Nephron (organoid): ENCODE measurements around the gene FEM1C.

ENCODE experiments used
- H3K27ac Mint-ChIP-seq, 3 experiments: 2 replicates each; pipeline ENCODE4 v1.8.0; 2020; ENCODE audit warnings: mixed read lengths in 3 of 3, mild to moderate bottlenecking in 2 of 3, moderate library complexity in 1 of 3
- H3K27me3 Mint-ChIP-seq: 2 replicates; pipeline ENCODE4 v1.8.0; 2021; ENCODE audit warnings: low read depth, mild to moderate bottlenecking, moderate library complexity, mixed read lengths
- H3K36me3 Mint-ChIP-seq: 2 replicates; pipeline ENCODE4 v1.8.0; 2020; ENCODE audit warnings: low read depth, mixed read lengths
- H3K4me1 Mint-ChIP-seq: 2 replicates; pipeline ENCODE4 v1.8.0; 2020; ENCODE audit warnings: mixed read lengths
- H3K4me3 Mint-ChIP-seq, 3 experiments: 2 replicates each; pipeline ENCODE4 v1.8.0; 2020; ENCODE audit warnings: mild to moderate bottlenecking in 3 of 3, mixed read lengths in 3 of 3, moderate library complexity in 2 of 3
- H3K9me3 Mint-ChIP-seq: 2 replicates; pipeline ENCODE4 v1.8.0; 2020; ENCODE audit warnings: mixed read lengths
- TF ChIP-seq, protein P1 (sequence below), 3 experiments: fragments of 200-600 bp; sonication (generic); IDR thresholded peaks; one replicate each; pipeline ENCODE4 v1.5.0; 2021; ENCODE audit warnings: antibody characterized with exemption in 3 of 3; ENCODE audit not compliant: unreplicated experiment in 3 of 3

Gene FEM1C

DNA sequence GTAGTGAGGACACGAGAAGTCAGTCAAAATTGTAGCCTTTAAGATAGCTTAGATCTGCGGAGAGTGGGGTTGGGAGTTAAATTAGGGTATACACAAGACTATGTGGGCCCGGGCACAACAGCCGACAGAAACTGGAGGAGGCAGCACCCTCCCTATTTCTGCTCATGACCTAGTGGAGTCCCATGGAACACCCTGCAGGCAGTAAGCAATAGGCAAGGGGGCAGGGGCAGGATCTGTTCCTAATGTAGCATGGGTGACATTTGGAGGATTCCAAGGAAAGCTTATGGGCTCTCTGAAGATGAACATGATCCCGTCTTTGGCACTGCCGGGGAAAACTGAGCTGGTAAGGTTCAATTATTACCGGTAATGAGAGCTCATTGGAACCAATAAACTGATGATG is 67.0 kb downstream of the FEM1C start:
- H3K4me1 Mint-ChIP-seq: peaks cover 2% of the 10 kb centered on the region

GRCh38 chr5:115475788-115476187 is 68.8 kb downstream of the FEM1C start:
- Mint-ChIP-seq H3K9me3 (no peaks in the 10 kb centered on the region), H3K36me3 (no peaks in the 10 kb centered on the region), H3K4me3 (no peak overlapping the region), H3K27me3 (peaks cover 22% of the 10 kb centered on the region), H3K27ac (no peak overlapping the region), H3K4me1 (peaks cover 7% of the 10 kb centered on the region)
- TF ChIP-seq, protein P1, sequence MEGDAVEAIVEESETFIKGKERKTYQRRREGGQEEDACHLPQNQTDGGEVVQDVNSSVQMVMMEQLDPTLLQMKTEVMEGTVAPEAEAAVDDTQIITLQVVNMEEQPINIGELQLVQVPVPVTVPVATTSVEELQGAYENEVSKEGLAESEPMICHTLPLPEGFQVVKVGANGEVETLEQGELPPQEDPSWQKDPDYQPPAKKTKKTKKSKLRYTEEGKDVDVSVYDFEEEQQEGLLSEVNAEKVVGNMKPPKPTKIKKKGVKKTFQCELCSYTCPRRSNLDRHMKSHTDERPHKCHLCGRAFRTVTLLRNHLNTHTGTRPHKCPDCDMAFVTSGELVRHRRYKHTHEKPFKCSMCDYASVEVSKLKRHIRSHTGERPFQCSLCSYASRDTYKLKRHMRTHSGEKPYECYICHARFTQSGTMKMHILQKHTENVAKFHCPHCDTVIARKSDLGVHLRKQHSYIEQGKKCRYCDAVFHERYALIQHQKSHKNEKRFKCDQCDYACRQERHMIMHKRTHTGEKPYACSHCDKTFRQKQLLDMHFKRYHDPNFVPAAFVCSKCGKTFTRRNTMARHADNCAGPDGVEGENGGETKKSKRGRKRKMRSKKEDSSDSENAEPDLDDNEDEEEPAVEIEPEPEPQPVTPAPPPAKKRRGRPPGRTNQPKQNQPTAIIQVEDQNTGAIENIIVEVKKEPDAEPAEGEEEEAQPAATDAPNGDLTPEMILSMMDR (IDR thresholded peaks at IDR 0.05; ENCODE audit: unreplicated experiment in 3 of 3): no peak

More for the DNA sequence above, 67.0 kb downstream of the FEM1C start:
- Mint-ChIP-seq H3K27me3 (peaks cover 12% of the 10 kb centered on the region), H3K4me3 (no peak overlapping the region), H3K9me3 (no peaks in the 10 kb centered on the region), H3K36me3 (no peaks in the 10 kb centered on the region), H3K27ac (no peak overlapping the region)
- TF ChIP-seq, protein P1 (IDR thresholded peaks at IDR 0.05; ENCODE audit: unreplicated experiment in 3 of 3): no peak

- Mint-ChIP-seq H3K4me1 (peaks cover 7% of the 10 kb centered on the region), H3K4me3 (no peak overlapping the region), H3K27me3 (peaks cover 21% of the 10 kb centered on the region), H3K9me3 (peaks cover 4% of the 10 kb centered on the region), H3K36me3 (no peaks in the 10 kb centered on the region), H3K27ac (no peak overlapping the region)
- TF ChIP-seq, protein P1 (IDR thresholded peaks at IDR 0.05; ENCODE audit: unreplicated experiment in 3 of 3): no peak
These were observed 72.1 kb downstream of the FEM1C start for GRCh38 chr5:115472271-115473025.

DNA sequence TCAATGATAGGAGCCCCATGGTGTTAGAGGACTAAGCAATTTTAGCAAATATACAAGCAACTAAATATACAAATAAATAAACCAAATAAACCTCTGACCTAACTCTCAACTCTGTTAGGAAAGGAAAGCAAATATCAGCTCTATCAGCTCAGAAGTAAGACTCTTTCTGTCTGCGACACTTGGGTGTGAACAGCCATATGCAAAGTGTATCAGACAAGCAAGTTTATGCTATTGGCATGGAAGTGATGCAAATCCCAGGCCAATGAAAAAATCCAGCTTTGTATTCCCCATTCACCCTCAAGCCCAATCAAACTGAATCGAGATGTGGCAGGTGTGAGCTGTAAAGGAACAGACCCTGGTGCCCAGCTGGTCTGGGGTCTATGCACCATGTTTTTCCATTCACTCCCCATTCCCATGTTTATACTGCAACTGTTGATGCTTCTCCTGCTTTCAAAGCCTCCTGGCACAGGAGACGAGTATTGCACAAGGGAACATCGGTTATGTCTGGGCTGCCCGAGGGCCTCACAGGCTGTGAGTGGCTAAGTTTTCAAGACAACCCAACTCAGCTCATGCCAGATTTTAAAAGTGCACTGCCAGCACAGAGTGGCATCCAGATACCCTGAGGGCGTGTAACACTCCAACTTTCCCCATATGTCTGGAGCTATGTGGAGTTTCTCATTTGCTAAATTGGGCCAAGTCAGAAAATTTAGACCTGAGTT is 73.1 kb downstream of the FEM1C start:
- H3K36me3 Mint-ChIP-seq: no peaks in the 10 kb centered on the region
- peaks cover 4% of the 10 kb centered on the region for H3K9me3 Mint-ChIP-seq
- peaks cover 7% of the 10 kb centered on the region for H3K4me1 Mint-ChIP-seq
- TF ChIP-seq, protein P1 (IDR thresholded peaks at IDR 0.05; ENCODE audit: unreplicated experiment in 3 of 3): no peak
- H3K27ac Mint-ChIP-seq: no peak overlapping the region
- H3K27me3 Mint-ChIP-seq: peaks cover 18% of the 10 kb centered on the region
- no peak overlapping the region for H3K4me3 Mint-ChIP-seq

DNA sequence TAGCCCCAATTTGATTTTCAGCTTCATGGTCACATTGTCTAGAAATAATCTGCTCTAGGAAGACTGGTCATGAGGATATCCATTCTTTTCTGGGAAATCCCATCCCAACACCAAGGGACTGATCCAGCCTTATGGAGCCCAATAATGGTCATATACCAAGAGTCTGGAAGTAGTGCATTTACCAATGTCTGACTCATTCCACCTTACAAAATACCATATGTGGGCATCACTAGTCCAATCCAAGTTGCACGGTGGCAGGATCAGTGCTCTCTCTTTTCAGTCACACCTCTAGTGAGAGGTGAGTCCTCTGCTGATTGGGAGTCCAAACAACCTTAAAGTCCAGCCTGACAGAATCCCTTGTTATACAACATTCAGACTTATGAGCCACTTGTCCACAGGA is 73.7 kb downstream of the FEM1C start:
- peaks cover 18% of the 10 kb centered on the region for H3K27me3 Mint-ChIP-seq
- no peak overlapping the region for H3K4me3 Mint-ChIP-seq
- peaks cover 7% of the 10 kb centered on the region for H3K4me1 Mint-ChIP-seq

More for the DNA sequence above, 73.7 kb downstream of the FEM1C start:
- Mint-ChIP-seq H3K9me3 (peaks cover 4% of the 10 kb centered on the region), H3K36me3 (no peaks in the 10 kb centered on the region), H3K27ac (no peak overlapping the region)
- TF ChIP-seq, protein P1 (IDR thresholded peaks at IDR 0.05; ENCODE audit: unreplicated experiment in 3 of 3): no peak
